Glomerular visceral epithelial cell (primary cell): ENCODE results near the gene PARVA.
A peak's percentile ranks its signal among the peaks of the same experiment; 100 is the strongest.

Experiments used
- DNase-seq: peaks from one replicate; pipeline ENCODE4 v3.0.0-alpha.2; 2016; ENCODE audit errors: extremely low spot score

Gene PARVA

GRCh38 chr11:12403122-12403996 is 26.0 kb downstream of the PARVA start:
- DNase-seq: no peak

- no peak for DNase-seq
These were observed 26.6 kb downstream of the PARVA start for GRCh38 chr11:12403997-12404350.

GRCh38 chr11:12404436-12404835 is 27.1 kb downstream of the PARVA start:
- no peak for DNase-seq

DNA sequence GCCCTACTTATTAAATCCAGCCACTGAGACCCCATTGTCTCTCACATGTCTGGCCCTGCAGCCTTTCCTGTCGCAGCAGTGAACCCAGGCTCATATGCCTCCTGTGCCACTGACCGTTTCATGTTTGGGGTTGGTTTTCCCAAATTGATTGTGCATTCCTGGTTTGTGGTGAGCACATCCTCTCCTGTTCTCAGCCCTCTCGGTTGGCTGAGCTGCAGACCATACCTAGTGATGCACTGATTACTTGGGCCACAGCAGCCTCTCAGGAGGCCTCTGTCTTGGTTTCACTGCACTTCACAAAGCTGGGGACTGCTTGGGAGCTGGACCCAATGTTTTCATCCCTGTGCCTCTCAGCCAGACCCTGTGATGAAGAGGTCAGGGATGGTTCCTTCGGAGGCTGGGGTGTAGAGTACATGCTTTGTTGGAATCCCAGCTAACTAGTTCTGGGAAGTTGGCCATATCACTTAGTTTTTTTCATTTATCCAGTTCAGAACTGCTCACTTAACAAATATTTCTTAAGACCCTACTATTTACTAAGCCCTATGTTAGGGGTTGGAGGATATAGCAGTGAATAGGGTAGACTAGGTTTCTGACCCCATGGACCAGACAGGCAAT is 30.9 kb downstream of the PARVA start:
- peak; percentile 49 for DNase-seq

GRCh38 chr11:12409621-12410005 is 32.2 kb downstream of the PARVA start:
- DNase-seq: no peak

- DNase-seq: no peak
These were observed 32.8 kb downstream of the PARVA start for GRCh38 chr11:12410006-12410728.

- no peak for DNase-seq
These were observed 34.0 kb downstream of the PARVA start for GRCh38 chr11:12411393-12411792.

DNA sequence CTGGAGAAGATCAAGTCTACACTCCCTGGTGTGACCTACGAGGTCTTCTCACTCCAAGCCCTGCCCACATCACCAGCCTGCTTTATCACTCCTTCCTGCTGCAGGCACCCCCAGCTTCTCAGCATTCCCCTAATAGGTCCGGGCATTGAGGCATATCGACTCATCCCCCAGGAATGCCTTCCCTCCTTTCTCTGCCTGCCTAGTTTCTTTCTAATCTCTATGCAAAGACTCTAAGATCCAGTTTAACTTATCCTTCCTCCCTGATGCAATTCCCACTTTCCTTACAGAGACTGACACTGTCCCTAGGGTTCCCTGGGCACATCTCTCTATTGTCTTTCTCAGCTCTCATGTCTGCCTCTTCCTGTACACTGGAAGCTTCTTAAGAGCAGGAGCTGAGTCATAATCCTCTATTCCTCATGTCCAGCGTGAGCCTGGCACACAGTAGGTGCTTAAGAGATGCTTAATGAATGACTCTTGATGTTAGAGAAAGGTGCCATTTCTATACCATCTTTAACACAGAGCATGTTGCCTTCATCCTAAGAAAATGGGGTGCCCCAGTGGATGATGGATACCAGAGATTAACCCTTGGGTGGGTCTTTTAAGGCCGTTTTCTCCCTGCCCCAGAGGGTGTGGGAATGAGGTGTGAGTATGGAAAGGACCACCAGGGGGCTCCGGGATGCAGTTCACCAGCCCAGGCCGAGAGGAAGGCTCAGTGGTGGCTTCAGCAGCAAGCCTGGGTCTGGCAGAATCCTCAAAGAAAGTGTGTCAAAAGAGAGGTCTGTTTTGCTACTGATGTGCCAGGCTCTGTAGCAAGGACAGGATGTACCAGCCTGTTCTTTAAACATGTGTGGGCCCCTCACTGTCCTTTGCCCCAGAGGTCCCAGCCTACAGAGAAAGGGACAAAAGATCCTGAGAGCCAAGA is 34.7 kb downstream of the PARVA start:
- peak; percentile 91 for DNase-seq

DNA sequence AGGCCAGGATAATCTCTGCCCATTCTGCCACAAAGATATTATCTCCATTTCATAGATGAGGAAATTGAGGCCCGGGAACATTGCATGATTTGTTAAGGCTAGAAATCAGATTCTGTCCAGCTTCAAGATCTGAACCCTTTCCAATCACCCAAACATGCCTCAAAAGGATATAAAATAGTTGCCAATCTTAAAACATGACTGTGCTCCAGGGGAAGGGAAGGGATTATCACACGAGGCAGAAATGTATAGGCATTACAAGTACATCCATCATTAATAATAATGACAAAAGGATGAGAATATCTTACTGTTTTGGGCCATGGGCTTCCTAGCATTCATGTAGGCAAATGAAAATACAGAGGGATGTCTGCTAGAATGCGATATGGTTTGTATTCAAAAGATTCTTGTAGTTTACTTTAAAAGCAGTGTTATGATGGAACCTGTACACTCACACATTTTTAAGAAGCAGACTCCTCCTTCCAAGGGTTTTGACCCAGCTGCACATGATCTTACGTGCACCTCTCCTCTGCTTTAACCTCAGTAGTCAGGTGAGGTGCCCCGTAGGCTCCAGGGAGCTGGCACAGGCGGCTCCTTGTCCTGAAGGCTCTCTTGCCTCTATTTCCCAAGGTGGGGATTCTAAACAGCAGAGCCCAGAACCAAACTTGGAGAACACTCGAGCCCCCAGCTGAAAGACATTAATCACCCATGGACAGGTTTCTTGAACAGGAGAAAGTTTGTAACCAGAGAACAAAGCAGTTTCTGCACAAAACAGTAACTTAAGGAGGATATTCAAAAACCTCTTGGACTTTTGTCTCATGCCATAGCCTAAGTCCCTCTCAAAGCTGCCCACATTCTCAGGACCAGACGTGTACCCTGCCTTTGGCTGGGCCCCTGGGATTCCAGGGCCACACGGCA is 36.0 kb downstream of the PARVA start:
- DNase-seq: no peak

- DNase-seq: no peak
These were observed 37.2 kb downstream of the PARVA start for GRCh38 chr11:12414611-12415010.

GRCh38 chr11:12415342-12415966 is 38.1 kb downstream of the PARVA start:
- no peak for DNase-seq

DNA sequence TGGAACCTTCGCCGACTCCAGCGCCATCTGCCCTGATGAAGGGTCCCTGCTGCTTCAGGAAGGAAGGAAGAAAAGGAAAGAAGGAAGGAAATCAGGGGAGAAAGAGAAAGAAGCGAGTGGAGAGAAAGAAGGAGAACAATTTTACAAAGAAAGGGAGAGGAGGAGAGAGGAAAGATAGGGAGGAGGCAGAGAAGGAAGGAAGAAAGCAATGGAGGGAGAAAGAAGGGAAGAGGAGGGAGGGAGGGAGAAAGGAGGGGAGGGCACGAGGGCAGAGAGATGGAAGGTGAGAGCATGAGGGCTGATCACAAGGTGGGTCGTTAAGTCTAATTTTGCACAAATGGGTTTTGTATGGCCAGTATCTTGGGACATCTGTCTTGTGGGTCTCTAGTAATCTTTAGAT is 39.2 kb downstream of the PARVA start:
- DNase-seq: no peak

DNA sequence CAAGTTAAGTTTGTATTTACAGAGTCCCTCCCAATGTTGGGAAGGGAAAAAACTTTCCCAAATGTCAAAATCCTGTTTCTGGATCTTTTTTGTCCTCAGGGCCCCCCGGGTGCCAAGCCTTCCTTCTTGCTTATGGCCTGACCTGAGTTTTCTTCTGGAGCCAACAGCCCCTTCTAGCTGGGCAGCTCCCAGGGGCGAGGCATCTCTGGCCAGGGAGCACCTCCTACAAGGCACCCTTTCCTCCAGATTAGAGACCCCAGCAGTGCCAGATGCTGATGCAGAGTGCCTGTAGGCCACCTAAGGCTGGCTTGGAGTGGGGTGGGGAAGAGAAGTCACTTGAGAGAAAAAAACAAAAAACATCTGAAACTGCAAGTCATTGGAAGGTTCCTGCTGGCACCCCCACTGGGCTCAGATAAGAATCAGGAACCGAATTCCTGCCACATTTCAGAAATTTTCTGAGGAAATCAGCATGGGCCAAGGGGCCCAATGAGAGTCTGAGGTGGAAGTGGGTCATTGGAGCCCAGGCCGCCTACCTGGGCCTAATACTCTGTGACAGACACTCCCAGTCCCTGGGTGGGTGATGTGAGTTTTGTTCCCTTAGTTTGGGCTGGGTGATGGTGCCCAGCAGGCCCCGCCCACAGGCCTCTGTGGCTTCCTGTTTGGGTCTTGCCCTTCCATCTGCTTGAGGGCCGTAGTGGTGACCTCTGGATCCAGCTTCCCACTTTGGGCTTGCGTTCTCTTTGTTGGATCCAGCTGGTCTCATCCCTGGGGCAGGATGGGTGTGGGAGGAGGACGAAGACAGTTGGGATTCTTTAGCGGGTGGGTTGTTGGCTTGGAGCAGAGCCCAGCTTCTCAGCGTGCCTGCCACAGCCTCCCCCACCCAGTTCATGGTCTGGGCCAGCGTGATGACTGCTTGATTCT is 40.6 kb downstream of the PARVA start:
- no peak for DNase-seq

DNA sequence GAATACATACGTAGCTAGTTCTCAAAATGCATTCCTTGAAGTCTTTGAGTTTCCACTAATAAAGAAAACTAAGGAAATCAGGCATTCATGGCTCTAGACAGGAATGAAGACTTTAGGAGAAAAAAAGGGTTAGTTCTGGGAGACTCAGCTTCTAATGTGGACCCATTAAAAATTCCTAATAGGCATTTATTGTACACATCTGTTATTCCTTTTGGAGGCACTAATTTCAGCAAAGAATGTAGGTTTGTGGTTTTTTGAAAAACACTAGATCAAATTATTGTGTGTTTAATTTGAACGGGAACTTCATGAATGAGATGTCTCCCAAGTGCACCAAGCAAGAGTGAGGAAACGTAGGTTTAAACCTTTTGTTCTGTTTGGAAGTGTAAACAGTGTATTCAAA is 42.7 kb downstream of the PARVA start:
- no peak for DNase-seq

GRCh38 chr11:12420706-12421105 is 43.3 kb downstream of the PARVA start:
- no peak for DNase-seq

- no peak for DNase-seq
These were observed 44.0 kb downstream of the PARVA start for GRCh38 chr11:12421386-12421785.

- DNase-seq: no peak
These were observed 48.8 kb downstream of the PARVA start for GRCh38 chr11:12426176-12426575.

- no peak for DNase-seq
These were observed 51.8 kb downstream of the PARVA start for GRCh38 chr11:12429155-12429554.

DNA sequence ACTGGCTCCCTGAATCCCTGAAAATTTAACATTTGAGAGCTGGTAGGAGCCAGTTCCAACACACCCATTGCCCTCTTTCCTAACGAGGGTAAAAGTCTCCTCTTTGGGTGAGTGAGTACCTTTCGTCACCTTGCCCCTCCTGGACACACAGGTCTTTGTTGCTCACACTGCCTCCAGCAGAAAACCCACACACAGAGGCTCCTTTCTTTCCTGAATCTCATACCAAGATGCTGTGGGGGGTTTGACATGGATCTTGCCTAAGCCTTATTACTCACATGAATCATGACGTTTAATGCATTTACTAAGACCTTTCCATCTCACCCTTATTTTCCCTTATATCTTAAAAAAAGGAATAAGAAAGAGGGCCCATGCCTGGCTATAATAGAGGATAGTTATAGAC is 53.0 kb downstream of the PARVA start:
- DNase-seq: no peak
